HG02610 (cell line): ENCODE results near the gene TYK2.
"Not testable (repeated sequence)": the region's sequence is repeated elsewhere in the genome, so short reads cannot be mapped to it uniquely, and the experiment has no call there.

Experiments used
- ATAC-seq: cut with Tn5 transposase; IDR thresholded peaks from one replicate; pipeline ENCODE4 v1.9.1; 2021; ENCODE audit warnings: mild to moderate bottlenecking, moderate library complexity; ENCODE audit not compliant: unreplicated experiment

TYK2 gene

GRCh38 chr19:10378124-10378523 is 2.2 kb downstream of the TYK2 start:
- no peak for ATAC-seq

- ATAC-seq = not testable (repeated sequence)
Observed at GRCh38 chr19:10377140-10377640, 3.2 kb downstream of the TYK2 start.

GRCh38 chr19:10374931-10375330 is 5.4 kb downstream of the TYK2 start:
- no peak for ATAC-seq

- no peak for ATAC-seq
Observed at GRCh38 chr19:10372690-10373089, 7.7 kb downstream of the TYK2 start.

- ATAC-seq = no peak
Observed at GRCh38 chr19:10368101-10368803, 12.1 kb downstream of the TYK2 start.

- not testable (repeated sequence) for ATAC-seq
Observed at GRCh38 chr19:10366950-10367512, 13.3 kb downstream of the TYK2 start.

GRCh38 chr19:10365518-10365917 is 14.9 kb downstream of the TYK2 start:
- ATAC-seq = no peak

- ATAC-seq = no peak
Observed at GRCh38 chr19:10364644-10365043, 15.7 kb downstream of the TYK2 start.

- no peak for ATAC-seq
Observed at GRCh38 chr19:10363789-10364281, 16.5 kb downstream of the TYK2 start.

- no peak for ATAC-seq
Observed at GRCh38 chr19:10362259-10362658, 18.1 kb downstream of the TYK2 start.

GRCh38 chr19:10361569-10362011 is 18.8 kb downstream of the TYK2 start:
- no peak for ATAC-seq

GRCh38 chr19:10356431-10356830 is 23.9 kb downstream of the TYK2 start:
- ATAC-seq = no peak

GRCh38 chr19:10353793-10354391 is 26.5 kb downstream of the TYK2 start:
- ATAC-seq = no peak

GRCh38 chr19:10352764-10353671 is 27.4 kb downstream of the TYK2 start:
- no peak for ATAC-seq

- ATAC-seq = no peak
Observed at GRCh38 chr19:10346509-10346908, 33.9 kb downstream of the TYK2 start.

GRCh38 chr19:10344780-10345179 is 35.6 kb downstream of the TYK2 start:
- no peak for ATAC-seq

GRCh38 chr19:10343495-10343894 is 36.9 kb downstream of the TYK2 start:
- no peak for ATAC-seq

- ATAC-seq = no peak
Observed at GRCh38 chr19:10339977-10340376, 40.4 kb downstream of the TYK2 start.

- ATAC-seq = peak; percentile 76
Observed at GRCh38 chr19:10339380-10339960, 40.9 kb downstream of the TYK2 start, which contains the start of gene ICAM3. TSS of gene ICAM3 (minus strand) at chr19:10339624. CDS start at chr19:10339614, 10 bp downstream.

GRCh38 chr19:10338940-10339339 is 41.4 kb downstream of the TYK2 start:
- ATAC-seq = no peak
